ENCODE results near the gene DNAJC4.

Gene DNAJC4

DNA sequence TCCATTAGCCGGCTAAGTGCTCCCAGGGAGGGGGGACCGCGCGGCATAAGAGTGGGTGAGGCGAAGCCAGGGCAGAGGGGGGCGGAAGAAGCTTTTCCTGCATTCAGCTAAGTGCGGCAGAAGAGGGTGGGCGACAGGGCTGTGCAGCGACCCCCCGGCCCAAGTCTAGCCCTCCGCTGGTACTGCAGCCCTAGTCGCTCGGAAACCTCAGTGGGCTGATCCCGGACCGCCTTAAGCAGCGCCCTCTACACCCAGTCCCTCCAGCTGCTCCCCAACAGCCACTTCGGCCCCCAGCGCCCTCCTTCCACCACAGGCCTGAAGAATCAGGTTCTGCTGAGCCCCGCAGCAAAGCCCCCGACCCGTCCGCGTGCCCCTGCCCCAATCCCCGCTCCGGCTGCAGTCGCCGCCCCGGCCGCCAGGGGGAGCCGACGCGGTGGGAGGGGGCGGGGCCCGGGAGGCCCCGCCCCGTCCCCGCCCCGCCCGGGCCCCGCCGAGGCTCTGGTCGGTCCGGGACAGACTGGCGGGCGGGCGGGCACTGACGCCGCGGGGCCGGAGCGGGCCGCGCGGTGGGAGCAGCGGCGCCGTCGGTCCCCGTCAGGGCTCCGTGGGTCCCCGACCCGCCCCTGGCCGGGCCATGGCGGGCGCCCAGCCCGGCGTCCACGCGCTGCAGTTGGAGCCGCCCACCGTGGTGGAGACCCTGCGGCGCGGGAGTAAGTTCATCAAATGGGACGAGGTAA, 20.8 kb downstream of the DNAJC4 start, which contains the start of gene PLCB3:
TSS of gene PLCB3 (plus strand) at position 515 of the 737 bp plus-strand sequence. CDS start at position 635, 120 bp downstream.
- Histone ChIP-seq H3K36me3 (peaks cover 19 to 27% (median 21%) of the 10 kb centered on the region in 11 experiments), H3K27ac (peak within 1 kb of the TSS; percentile 23 to 95 (median 71); a peak in 21 of 22 replicates), H3K4me3 (peak within 1 kb of the TSS; percentile 71 to 96 (median 90))

DNA sequence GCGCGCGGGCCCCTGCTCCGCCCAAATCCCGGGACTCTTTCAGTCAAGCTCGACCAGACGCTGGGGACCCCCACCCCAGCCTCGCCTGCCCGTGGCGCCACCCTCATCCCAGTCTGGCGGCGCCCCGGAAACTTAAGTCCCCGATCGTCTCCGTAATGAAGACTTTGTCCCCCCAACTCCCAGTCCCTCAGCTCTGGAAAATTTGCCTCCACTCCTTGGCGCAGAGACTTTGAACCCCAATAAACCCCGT, 21.3 kb downstream of the DNAJC4 start:
- H3K9ac ChIP-seq = peak overlapping the region; percentile 75 to 95 (median 85)
- no peaks in the 10 kb centered on the region for H3K9me3 ChIP-seq (replicated peaks in 1 of 11)
- TF ChIP-seq Cebpa-rat (IDR thresholded peaks at IDR 0.05) = no peak
- H3K36me3 ChIP-seq = peaks cover 24 to 32% (median 26%) of the 10 kb centered on the region in 11 experiments
- H3K4me1 ChIP-seq = peaks cover 46 to 72% (median 68%) of the 10 kb centered on the region in 10 experiments
- no peaks in the 10 kb centered on the region for H3K27me3 ChIP-seq
- peak overlapping the region; percentile 71 to 96 (median 90) for H3K4me3 ChIP-seq
- peaks cover 17 to 42% (median 28%) of the 10 kb centered on the region in 11 experiments; a peak in 19 of 22 replicates for H4K20me1 ChIP-seq
- H3K27ac ChIP-seq = peak overlapping the region; percentile 23 to 95 (median 71); a peak in 21 of 22 replicates
- peak overlapping the region; percentile 92 to 100 (median 99) for H3K4me2 ChIP-seq

More for the DNA sequence above, 20.8 kb downstream of the DNAJC4 start, which contains the start of gene PLCB3:
- no peaks in the 10 kb centered on the region for H3K27me3 ChIP-seq
- TF ChIP-seq Cebpa-rat (IDR thresholded peaks at IDR 0.05) = no peak
- no peaks in the 10 kb centered on the region for H3K9me3 ChIP-seq (replicated peaks in 1 of 11)
- H4K20me1 ChIP-seq = peaks cover 17 to 38% (median 25%) of the 10 kb centered on the region in 11 experiments; a peak in 19 of 22 replicates
- H3K4me2 ChIP-seq = peak within 1 kb of the TSS; percentile 92 to 100 (median 99)
- H3K9ac ChIP-seq = peak within 1 kb of the TSS; percentile 75 to 95 (median 85)
- peaks cover 46 to 72% (median 68%) of the 10 kb centered on the region in 10 experiments for H3K4me1 ChIP-seq

DNA sequence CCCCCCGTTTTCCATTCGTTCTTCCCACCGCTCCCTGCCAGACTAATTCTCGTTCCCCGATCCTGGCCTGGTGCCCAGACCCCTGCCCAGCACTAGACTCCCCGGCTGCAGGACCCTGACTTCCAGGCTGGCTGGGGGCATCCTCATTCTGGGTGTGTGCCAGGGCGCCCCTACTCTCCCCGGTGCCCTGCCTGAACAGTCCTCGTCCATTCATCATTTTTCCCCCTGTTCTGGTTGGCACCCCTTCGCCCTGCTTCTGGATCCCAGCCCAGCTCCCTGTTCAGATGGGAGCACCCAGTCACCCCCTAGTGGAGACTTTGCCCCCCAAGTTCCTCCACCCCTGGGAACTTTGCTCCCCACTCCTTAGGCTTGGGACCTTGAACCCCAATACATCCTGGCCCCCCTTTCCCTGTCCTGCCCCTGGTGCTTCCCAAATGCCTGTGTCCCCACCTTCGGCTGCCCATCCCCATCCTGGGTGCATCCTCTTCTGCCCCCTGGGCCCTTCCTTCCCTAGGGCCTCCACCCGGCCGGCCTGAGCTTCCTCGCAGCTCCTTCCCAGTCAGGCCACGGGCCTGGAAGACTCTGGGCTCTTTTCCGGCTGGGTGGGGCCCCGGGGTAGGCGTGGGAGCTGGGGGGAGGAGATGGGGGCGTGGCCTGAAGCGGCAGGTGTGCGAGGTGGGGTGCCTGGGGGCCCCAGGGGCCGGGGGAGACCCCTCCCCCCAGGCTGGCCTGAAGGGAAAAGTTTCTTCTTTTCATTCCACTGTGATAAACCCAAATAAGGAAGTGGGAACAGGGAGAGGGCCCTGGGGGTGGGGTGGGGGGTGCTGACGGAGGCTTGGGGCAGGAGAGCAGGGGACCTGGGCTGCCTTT, 21.9 kb downstream of the DNAJC4 start:
- TF ChIP-seq Cebpa-rat (IDR thresholded peaks at IDR 0.05) = no peak
- Histone ChIP-seq H3K9me3 (replicated peaks in 1 of 11) (no peaks in the 10 kb centered on the region), H3K27me3 (no peaks in the 10 kb centered on the region), H3K27ac (peak overlapping the region; percentile 23 to 95 (median 71); a peak in 21 of 22 replicates), H3K9ac (peak overlapping the region; percentile 75 to 95 (median 85)), H4K20me1 (peaks cover 17 to 47% (median 28%) of the 10 kb centered on the region in 11 experiments; a peak in 19 of 22 replicates), H3K4me2 (peak overlapping the region; percentile 92 to 100 (median 99)), H3K36me3 (peaks cover 30 to 38% (median 32%) of the 10 kb centered on the region in 11 experiments), H3K4me3 (peak overlapping the region; percentile 71 to 96 (median 90)), H3K4me1 (peaks cover 46 to 69% (median 64%) of the 10 kb centered on the region in 10 experiments)

DNA sequence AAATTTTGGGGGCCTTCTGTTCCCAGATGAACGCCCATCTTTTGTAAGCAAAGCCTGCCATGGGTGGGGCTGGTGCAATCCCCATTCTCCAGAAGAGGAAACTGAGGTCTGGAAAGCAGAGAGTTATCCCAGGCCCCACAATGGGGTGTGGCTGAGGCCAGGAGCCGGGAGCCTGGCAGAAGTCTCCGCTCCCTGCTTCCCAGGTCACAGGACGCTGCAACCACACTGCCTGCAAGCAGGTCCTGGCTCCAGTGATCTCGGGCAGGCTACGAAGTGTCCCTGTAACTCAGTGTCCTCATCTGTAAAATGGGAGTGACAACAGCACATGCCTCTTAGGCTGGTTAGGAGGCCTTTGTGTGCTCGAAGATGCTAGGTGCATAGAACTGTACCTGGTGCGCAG, 22.7 kb downstream of the DNAJC4 start:
- peaks cover 40 to 60% (median 56%) of the 10 kb centered on the region in 10 experiments for H3K4me1 ChIP-seq
- H3K9ac ChIP-seq = peak overlapping the region; percentile 27 to 95 (median 84); a peak in 18 of 22 replicates
- H3K4me3 ChIP-seq = peak overlapping the region; percentile 71 to 96 (median 90); a peak in 19 of 20 replicates
- peak overlapping the region in 5 of 11 experiments; percentile 15 to 95 (median 71); a peak in 7 of 22 replicates for H3K27ac ChIP-seq
- no peaks in the 10 kb centered on the region for H3K9me3 ChIP-seq (replicated peaks in 1 of 11)
- H3K36me3 ChIP-seq = peaks cover 36 to 46% (median 39%) of the 10 kb centered on the region in 11 experiments
- H4K20me1 ChIP-seq = peaks cover 17 to 53% (median 28%) of the 10 kb centered on the region in 11 experiments; a peak in 19 of 22 replicates
- H3K4me2 ChIP-seq = peak overlapping the region; percentile 92 to 100 (median 99)
- TF ChIP-seq Cebpa-rat (IDR thresholded peaks at IDR 0.05) = no peak
- H3K27me3 ChIP-seq = no peaks in the 10 kb centered on the region

DNA sequence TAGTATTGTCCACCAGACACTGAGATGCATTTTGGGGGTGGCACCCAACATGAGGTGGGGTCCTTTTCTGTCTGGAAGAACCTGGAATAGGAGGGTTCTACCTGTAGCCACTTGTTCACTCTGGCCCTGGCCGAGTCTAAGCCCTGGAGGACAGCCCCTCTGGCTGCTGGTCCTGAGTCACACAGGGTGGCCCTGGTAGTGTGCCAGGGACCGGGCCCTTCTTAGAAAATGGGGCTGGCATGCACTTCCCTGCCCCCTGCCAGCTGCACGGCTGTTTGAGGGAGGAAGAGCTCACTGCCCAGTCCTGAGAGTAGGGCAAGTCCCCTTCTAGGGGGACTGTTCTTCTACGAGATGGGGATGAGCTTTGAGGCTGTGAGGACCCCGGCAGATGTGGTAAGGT, 23.1 kb downstream of the DNAJC4 start:
- H3K27ac ChIP-seq = peak overlapping the region in 2 of 11 experiments; percentile 8 to 31; a peak in 2 of 22 replicates
- peak overlapping the region; percentile 5 to 95 (median 83); a peak in 14 of 22 replicates for H3K9ac ChIP-seq
- peaks cover 39 to 56% (median 52%) of the 10 kb centered on the region in 10 experiments for H3K4me1 ChIP-seq
- no peaks in the 10 kb centered on the region for H3K27me3 ChIP-seq
- H3K9me3 ChIP-seq (replicated peaks in 1 of 11) = no peaks in the 10 kb centered on the region
- peak overlapping the region in 4 of 10 experiments; percentile 94 to 95 (median 94); a peak in 6 of 20 replicates for H3K4me3 ChIP-seq
- H4K20me1 ChIP-seq = peaks cover 17 to 58% (median 28%) of the 10 kb centered on the region in 11 experiments; a peak in 19 of 22 replicates
- H3K36me3 ChIP-seq = peaks cover 40 to 50% (median 43%) of the 10 kb centered on the region in 11 experiments
- peak overlapping the region; percentile 92 to 100 (median 99) for H3K4me2 ChIP-seq
- TF ChIP-seq Cebpa-rat (IDR thresholded peaks at IDR 0.05) = no peak

DNA sequence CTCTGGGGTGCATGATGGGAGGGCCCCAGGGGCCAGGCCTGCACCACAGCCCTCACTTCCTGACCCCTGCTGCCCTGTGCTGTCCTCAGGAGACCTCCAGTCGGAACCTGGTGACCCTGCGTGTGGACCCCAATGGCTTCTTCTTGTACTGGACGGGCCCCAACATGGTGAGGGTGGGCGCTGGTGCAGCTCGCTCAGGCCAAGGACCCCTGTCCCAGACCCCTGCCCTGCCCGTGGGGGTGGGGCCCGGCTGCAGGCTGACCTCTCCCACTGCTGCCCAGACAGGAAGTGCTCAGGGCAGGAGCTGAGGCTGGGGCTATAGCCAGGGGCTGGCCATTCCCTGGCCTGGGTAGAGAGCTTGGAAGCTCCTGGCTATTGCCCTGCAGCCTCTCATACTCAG, 24.0 kb downstream of the DNAJC4 start:
- H3K27me3 ChIP-seq = no peaks in the 10 kb centered on the region
- H3K4me3 ChIP-seq = 0 out of 20 replicates have a peak overlapping the region, but pooled peaks of 1 of the 10 experiments have one; percentile 94
- H3K27ac ChIP-seq = peak overlapping the region in 1 of 11 experiments; percentile 40; a peak in 1 of 22 replicates
- H3K9me3 ChIP-seq (replicated peaks in 1 of 11) = no peaks in the 10 kb centered on the region
- peaks cover 49 to 59% (median 52%) of the 10 kb centered on the region in 11 experiments for H3K36me3 ChIP-seq
- peak overlapping the region in 3 of 11 experiments; percentile 28 to 95 (median 47); a peak in 2 of 22 replicates for H3K9ac ChIP-seq
- H3K4me1 ChIP-seq = peaks cover 36 to 48% (median 43%) of the 10 kb centered on the region in 10 experiments
- peak overlapping the region; percentile 92 to 100 (median 99); a peak in 16 of 22 replicates for H3K4me2 ChIP-seq
- TF ChIP-seq Cebpa-rat (IDR thresholded peaks at IDR 0.05) = no peak
- peaks cover 17 to 66% (median 28%) of the 10 kb centered on the region in 11 experiments; a peak in 19 of 22 replicates for H4K20me1 ChIP-seq

DNA sequence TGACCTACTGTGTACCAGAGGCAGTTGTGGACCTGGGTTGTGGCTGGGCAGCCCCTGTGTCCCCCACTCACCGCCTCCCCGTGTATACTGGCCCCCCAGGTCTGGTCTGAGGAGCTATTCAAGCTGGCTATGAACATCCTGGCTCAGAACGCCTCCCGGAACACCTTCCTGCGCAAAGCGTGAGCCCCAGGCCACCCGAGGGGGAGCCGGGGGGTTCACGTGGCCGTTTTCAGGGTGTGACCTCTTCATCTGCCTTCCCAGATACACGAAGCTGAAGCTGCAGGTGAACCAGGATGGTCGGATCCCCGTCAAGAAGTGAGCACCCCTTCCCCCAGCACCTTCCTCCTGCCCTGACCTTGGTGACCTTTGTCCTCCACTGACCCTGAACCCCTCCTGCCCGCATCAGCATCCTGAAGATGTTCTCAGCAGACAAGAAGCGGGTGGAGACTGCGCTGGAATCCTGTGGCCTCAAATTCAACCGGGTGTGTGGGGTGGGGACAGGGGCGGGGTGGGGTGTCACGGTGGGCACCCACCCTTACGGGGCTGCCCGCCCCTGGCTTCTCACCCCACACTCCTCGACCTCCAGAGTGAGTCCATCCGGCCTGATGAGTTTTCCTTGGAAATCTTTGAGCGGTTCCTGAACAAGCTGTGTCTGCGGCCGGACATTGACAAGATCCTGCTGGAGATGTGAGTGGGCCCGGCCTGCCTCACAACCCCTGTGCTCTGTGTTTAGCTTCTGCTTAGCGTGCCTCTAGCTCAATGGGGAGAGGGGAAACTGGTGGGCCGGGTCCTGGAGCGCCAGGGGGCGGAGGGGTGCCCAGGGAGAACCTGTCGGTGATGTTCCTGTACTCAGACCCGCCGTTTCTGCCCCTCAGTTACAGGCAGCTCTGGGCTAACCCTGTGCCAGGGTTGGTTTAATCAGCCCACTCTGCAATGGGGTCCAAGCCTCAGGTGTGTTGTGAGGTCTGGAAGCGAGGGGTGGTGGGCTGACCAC, 25.1 kb downstream of the DNAJC4 start:
- TF ChIP-seq Cebpa-rat (IDR thresholded peaks at IDR 0.05) = no peak
- H3K4me3 ChIP-seq = no peak overlapping the region
- peaks cover 17 to 77% (median 31%) of the 10 kb centered on the region in 11 experiments; a peak in 19 of 22 replicates for H4K20me1 ChIP-seq
- H3K27ac ChIP-seq = no peak overlapping the region
- H3K27me3 ChIP-seq = no peaks in the 10 kb centered on the region
- peaks cover 60 to 70% (median 63%) of the 10 kb centered on the region in 11 experiments for H3K36me3 ChIP-seq
- H3K4me1 ChIP-seq = peaks cover 25 to 37% (median 32%) of the 10 kb centered on the region in 10 experiments
- H3K4me2 ChIP-seq = no peak overlapping the region
- H3K9ac ChIP-seq = peak overlapping the region in 1 of 11 experiments; percentile 26; a peak in 1 of 22 replicates
- no peaks in the 10 kb centered on the region for H3K9me3 ChIP-seq (replicated peaks in 1 of 11)
